ENCODE results near the gene RPL5.
A peak's percentile ranks its signal among the peaks of the same experiment; 100 is the strongest.
"Not testable (repeated sequence)": the region's sequence is repeated elsewhere in the genome, so short reads cannot be mapped to it uniquely, and the experiment has no call there.

The RPL5 gene

DNA sequence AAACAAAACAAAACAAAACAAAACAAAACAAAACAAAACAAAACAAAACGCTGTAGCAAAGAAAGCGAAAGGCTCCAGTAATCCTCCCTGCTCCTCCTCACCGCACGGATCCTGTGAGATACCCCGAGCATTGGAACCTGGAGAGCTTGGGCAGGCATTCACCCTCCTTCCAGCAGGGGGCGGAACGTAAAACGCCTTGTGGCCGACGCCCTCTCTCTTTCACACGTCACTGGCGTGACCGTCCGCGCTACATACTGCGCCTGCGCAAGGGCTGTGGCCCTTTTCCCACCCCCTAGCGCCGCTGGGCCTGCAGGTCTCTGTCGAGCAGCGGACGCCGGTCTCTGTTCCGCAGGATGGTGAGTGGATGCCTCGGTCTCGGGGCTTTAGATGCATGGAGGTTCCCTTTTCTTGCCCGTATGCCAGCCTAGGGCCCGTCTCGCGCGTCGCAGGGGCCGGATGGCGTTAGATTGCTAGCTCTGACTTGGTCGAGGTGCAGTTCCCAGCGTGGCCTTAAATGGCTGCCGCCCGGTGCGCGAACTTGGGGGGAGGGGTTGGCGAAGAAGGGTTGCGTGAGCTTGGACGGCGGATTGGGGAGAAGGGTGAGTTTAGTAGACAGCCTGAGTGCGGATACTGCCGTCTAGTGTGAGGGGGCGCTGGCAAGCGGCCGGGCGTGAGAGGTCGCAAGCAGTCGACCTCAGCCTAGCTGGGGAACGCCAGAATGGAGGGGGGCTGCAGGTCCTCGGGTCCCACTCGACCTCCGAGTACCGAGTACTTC lies at the start of gene RPL5:
TSS of gene RPL5 (plus strand) at position 279 of the 775 bp plus-strand sequence. CDS start at position 354, 75 bp downstream.
- peak; percentile 97 for DNase-seq

DNA sequence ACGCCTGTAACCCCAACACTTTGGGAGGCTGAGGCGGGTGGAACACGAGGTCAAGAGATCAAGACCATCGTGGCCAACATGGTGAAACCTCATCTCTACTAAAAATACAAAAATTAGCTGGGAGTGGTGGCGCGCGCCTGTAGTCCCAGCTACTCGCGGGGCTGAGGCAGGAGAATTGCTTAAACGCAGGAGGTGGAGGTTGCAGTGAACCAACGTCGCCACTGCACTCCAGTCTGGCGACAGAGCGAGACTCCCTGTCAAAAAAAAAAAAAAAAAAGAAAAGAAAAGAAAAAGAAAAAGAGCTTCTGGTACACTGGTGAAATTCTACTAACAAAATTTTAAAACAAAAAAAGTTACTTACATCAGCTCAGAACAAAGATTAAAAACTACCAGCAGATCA lies 48.3 kb upstream of the RPL5 start:
- not testable (repeated sequence) for DNase-seq

- peak; percentile 19 for DNase-seq
Observed at GRCh38 chr1:92784021-92784638, 47.7 kb upstream of the RPL5 start.

GRCh38 chr1:92784639-92785500 lies 47.0 kb upstream of the RPL5 start, which contains the start of gene EVI5:
Gene EVI5, minus strand, starts transcription at chr1:92785108. Its CDS starts 48,562 bp downstream, at chr1:92736546.
- peak; percentile 89 for DNase-seq

DNA sequence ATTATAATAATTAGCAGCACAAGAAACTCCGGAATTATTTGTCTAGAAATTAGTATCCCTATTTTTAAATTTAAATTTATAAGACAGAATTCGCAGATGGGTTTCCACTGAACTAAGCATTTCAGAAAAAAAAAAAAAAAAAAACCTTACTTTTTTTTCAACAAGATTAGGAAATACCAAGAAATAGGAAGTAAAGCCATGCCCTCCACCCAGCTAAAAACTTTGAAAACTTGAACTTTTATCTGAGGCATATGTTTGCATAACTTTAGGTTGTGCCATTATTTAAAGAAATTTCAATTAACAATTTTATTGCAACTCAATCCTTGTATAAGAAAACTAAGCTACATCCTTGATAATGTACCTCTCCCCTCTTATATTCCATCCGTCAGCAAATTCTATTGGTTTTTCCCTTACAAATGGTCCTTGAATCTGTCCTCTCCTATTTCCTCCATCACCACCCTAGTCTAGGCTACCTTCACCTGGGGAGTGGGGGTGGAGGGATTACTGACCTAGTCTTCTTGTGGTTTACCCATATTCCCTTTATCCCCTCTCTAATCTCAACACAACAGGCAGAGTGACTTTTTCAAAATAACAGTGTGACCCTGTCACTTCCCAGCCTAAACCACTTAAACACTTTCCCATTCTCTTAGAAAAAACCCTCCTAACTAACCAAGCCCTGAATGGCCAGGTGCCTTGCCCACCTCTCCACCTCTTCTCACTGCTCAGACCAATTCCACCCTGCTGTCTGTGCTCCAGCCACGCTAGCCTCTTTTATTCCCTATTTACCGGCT lies 45.5 kb upstream of the RPL5 start:
- no peak for DNase-seq

DNA sequence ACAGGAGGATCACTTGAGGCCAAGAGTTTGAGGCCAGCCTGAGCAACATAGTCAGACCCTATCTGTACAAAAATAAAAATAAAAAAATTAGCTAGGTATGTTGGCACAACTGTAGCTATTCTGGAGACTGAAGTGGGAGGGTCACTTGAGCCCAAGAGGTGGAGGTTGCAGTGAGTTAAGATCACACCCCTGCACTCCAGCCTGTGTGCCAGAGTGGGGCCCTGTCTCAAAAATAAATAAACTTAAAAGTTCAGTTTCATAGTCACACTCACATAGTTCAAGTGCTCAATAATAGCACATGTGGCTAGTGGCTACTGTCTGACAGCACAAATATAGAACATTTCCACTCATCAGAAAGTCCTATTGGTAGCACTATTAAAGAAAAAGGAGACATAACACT lies 41.8 kb upstream of the RPL5 start:
- DNase-seq, result no peak

DNA sequence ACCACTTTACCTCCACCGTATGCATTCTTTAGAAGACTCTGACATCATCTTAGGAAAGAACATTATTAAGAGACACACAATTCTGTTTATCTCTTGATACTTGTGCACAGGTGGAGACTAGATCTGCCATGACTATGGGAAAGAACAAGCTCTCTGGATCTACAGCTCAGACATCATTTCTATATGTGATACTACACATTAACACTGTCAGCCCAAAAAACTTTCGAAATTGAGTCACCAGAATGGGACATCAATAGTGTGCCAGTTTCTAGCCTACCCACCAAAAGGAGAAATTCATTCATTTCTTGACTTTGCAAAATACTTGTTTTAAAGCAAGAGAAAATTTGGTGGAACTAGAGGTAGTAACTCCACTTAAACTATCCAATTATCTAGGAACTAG lies 41.0 kb upstream of the RPL5 start:
- DNase-seq, result no peak

- DNase-seq, result no peak
Observed at GRCh38 chr1:92791487-92792066, 40.3 kb upstream of the RPL5 start.

DNA sequence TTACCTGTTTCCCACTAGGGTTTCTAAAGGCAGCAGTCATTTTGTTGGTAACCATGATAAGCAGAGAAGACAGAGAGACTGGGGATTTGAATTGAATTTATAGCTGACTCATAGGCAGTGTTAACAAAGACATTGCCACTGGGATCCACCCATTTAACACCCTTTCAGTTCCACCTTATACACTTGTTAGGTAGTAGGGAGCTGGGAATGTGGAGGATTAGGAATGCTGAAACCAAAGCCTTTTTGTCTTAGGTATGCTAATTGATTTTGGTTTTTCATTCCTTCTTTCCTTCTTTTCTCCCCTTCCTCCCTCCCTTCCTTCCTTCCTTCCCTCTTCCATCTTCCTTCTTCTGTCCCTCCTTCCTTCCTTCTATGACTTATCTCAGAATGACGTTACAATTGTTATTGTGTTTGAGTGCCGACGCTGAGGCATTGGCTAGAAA lies 39.5 kb upstream of the RPL5 start:
- no peak for DNase-seq

DNA sequence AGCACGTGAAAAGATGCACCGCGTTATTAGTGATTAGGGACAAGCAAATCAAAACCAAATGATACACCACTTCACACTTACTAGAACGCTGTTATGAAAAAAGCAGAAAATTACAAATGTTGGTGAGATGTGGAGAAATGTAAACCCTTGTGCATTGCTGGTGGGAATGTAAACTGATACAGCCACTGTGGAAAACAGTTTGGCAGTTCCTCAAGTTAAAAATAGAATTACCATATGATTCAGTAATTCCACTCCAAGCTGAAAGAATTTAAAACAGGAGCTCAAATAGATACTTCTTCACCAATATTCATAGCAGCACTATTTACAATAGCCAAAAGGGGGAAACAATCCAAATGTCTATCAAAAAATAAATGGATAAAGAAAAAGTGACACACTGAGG lies 36.7 kb upstream of the RPL5 start:
- no peak for DNase-seq

DNA sequence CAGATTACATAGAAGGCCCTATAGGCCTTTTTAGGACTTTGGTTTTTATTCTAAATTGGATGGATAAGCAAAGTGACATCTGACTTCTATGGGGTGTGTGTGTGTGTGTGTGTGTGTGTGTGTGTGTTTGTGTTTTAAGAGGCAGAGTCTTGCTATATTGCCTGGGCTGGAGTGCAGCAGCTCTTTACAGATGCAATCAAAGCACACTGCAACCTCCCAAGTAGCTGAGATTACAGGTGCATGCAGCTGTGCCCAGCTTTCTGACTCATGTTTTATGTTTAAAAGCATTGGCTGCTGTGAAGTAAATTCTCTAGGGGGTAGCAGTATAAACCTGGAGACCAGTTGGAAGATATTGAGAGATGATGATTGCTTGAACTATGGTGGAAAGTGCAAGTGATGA lies 34.5 kb upstream of the RPL5 start:
- no peak for DNase-seq

DNA sequence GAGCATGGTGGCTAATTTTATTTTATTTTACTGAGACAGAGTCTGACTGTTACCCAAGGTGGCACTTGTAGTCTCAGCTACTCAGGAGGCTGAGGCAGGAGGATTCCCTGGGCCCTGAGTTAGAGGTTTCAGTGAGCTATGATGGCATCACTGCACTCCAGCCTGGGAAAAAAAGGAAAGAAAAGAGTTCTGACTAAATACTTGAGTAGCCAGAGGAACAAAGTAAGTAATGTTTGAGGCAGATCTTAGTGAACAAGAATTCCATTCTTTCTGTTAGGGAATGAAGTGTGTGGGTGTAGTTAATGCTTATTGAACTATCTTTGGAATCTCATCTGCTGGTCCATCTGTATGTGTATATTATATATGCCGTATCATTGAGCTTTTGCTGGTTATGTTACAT lies 33.9 kb upstream of the RPL5 start:
- DNase-seq, result no peak

GRCh38 chr1:92803140-92803887 lies 28.5 kb upstream of the RPL5 start:
- no peak for DNase-seq

DNA sequence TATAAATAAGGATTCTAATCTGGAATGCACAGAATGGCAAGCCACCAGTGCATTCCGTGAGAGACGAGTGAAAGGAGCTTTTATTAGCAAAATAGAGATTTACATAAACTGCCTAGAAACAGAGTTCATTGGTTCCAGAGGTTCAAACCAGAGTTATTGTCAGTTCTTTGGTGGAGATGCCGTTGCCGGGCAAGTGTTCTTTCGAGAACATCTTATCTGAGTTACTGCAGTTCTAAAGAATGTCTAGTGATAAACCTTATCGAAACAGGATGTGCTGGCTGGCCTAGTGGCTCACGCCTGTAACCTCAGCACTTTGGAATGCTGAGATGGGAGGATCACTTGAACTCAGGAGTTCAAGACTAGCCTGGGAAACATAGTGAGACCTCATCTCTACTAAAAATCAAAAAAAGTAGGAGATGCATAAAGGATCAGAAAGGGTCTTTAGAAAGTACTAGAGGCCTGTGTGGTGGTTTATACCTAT lies 27.1 kb upstream of the RPL5 start:
- DNase-seq, result peak; percentile 24

DNA sequence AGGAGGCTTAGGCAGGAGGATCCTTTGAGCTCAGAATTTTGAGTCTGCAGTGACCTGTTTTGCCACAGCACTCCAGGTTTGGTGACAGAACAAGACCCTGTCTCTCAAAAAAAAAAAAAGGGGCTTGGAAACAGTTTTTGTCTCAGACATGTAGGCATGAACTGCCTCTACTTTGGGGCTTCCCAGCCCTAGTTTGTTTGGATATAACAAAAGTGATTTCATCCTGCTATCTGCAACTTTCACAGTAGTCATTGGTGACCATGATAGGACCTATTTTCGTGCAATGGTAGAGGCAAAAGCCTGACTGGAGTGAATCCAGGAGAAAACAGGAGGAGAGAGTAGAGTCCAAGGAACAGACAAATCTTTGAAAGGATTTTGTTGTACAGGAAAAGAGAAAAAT lies 26.6 kb upstream of the RPL5 start:
- no peak for DNase-seq

DNA sequence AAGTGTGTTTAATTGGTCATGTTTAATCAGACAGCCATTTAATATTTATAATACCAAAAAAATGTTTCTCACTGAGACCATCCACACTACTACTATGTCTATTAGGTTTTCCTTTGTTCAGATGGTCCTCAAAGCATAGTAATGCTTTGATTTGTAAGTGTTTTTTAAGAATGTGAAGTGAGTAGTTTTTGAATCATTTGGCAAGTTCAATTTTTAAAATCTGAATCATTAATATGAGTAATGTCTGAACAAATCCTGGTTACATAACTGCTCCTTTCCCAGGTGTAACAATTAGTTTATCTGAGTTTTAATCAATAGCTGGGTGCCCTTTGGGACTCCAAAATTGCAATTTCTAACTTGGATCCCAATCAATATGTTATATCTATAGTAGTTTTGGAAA lies 23.5 kb upstream of the RPL5 start:
- DNase-seq, result no peak

- no peak for DNase-seq
Observed at GRCh38 chr1:92816732-92817131, 15.1 kb upstream of the RPL5 start.

GRCh38 chr1:92817137-92817697 lies 14.6 kb upstream of the RPL5 start:
- DNase-seq, result no peak

GRCh38 chr1:92817986-92818764 lies 13.7 kb upstream of the RPL5 start:
- peak; percentile 17 for DNase-seq

DNA sequence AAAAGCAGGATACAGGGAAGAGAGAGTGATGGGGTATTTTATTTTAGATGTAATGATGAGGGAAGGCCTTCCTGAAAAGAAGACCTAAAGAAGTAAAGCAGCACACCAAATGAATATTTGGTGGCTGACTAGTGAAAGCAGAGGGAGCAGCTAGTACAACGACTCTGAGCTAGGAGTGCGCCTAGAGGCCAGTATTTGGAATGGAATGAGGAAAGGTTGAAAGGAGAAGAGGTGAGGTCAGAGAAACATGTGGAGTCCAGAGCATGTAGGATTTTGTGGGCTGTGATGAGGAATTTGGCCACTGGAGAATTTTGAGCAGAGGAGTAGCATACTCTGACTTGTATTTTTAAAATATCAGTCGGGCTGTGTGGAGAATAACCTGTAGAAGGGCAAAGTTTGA lies 11.8 kb upstream of the RPL5 start:
- DNase-seq, result no peak

All from CD4-positive, alpha-beta T cell treated with Interleukin-15 for 1 hour (primary cell).